Duodenal mucosa (tissue), 2 donors: ENCODE data around the gene NFKBIE.

ENCODE experiments used
- H3K27ac ChIP-seq: one replicate; pipeline ENCODE4 v1.7.0; 2013; ENCODE audit warnings: low read depth, low read length
- H3K27me3 ChIP-seq, 2 donors: one replicate each; pipeline ENCODE4 v1.7.0; 2013; ENCODE audit warnings: low read length in 2 of 2, control low read depth in 1 of 2; ENCODE audit not compliant: insufficient read depth in 2 of 2, control insufficient read depth in 1 of 2
- H3K36me3 ChIP-seq, 2 donors: one replicate each; pipeline ENCODE4 v1.7.0; 2013; ENCODE audit warnings: low read length in 2 of 2, control low read depth in 1 of 2; ENCODE audit not compliant: insufficient read depth in 2 of 2, control insufficient read depth in 1 of 2
- H3K4me1 ChIP-seq, 2 donors: one replicate each; pipeline ENCODE4 v1.7.0; 2013; ENCODE audit warnings: low read length in 2 of 2, control low read depth in 1 of 2; ENCODE audit not compliant: insufficient read depth in 2 of 2, control insufficient read depth in 1 of 2
- H3K4me3 ChIP-seq, 2 donors: one replicate each; pipeline ENCODE4 v1.7.0; 2013; ENCODE audit warnings: low read length in 2 of 2, low read depth in 1 of 2
- H3K9ac ChIP-seq, 2 donors: one replicate each; pipeline ENCODE4 v1.7.0; 2013; ENCODE audit warnings: low read length in 2 of 2, low read depth in 1 of 2
- H3K9me3 ChIP-seq, 2 donors: one replicate each; pipeline ENCODE4 v1.7.0; 2013; ENCODE audit warnings: low read length in 2 of 2, control low read depth in 1 of 2; ENCODE audit not compliant: control insufficient read depth in 1 of 2

The NFKBIE gene

DNA sequence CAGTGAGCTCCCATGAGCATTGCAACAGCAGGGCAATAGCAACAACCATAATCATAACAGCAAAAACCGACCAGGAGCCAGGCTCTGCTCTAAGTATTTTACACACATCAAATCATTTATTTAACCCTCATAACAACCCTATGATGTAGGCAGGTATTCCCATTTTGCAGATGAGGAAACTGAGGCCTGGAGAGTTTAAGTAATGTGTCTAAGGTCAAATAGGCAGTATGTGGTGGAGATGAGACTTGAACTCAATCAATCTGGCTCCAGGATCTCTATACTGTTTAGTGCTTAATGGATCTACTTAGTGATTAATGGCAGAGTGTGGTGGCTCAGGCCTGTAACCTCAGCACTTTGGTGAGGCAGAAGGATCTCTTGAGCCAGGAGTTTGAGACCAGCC lies 8.3 kb upstream of the NFKBIE start:
- H3K4me3 ChIP-seq: no peak overlapping the region
- no peak overlapping the region for H3K27ac ChIP-seq
- peaks cover 68 to 70% of the 10 kb centered on the region in 2 donors for H3K27me3 ChIP-seq
- no peak overlapping the region for H3K9ac ChIP-seq
- H3K4me1 ChIP-seq: peaks cover 0 to 3% of the 10 kb centered on the region in 2 donors
- no peaks in the 10 kb centered on the region for H3K36me3 ChIP-seq
- no peaks in the 10 kb centered on the region for H3K9me3 ChIP-seq

- H3K27me3 ChIP-seq: peaks cover 69 to 73% of the 10 kb centered on the region in 2 donors
- H3K9ac ChIP-seq: no peak overlapping the region
- H3K4me3 ChIP-seq: no peak overlapping the region
These were observed 7.7 kb upstream of the NFKBIE start for GRCh38 chr6:44272999-44273566.

GRCh38 chr6:44272529-44272928 lies 7.2 kb upstream of the NFKBIE start:
- no peak overlapping the region for H3K9ac ChIP-seq

More at GRCh38 chr6:44272999-44273566, 7.7 kb upstream of the NFKBIE start:
- Histone ChIP-seq H3K27ac (no peak overlapping the region), H3K9me3 (no peaks in the 10 kb centered on the region), H3K4me1 (peaks cover 0 to 3% of the 10 kb centered on the region in 2 donors), H3K36me3 (no peaks in the 10 kb centered on the region)

GRCh38 chr6:44271914-44272313 lies 6.6 kb upstream of the NFKBIE start:
- no peak overlapping the region for H3K4me3 ChIP-seq
- no peak overlapping the region for H3K27ac ChIP-seq
- no peaks in the 10 kb centered on the region for H3K36me3 ChIP-seq
- H3K9me3 ChIP-seq: no peaks in the 10 kb centered on the region
- no peak overlapping the region for H3K9ac ChIP-seq
- peaks cover 0 to 3% of the 10 kb centered on the region in 2 donors for H3K4me1 ChIP-seq
- peaks cover 58 to 64% of the 10 kb centered on the region in 2 donors for H3K27me3 ChIP-seq

More at GRCh38 chr6:44272529-44272928, 7.2 kb upstream of the NFKBIE start:
- Histone ChIP-seq H3K36me3 (no peaks in the 10 kb centered on the region), H3K27me3 (peaks cover 64 to 67% of the 10 kb centered on the region in 2 donors), H3K4me3 (no peak overlapping the region), H3K27ac (no peak overlapping the region), H3K9me3 (no peaks in the 10 kb centered on the region), H3K4me1 (peaks cover 0 to 3% of the 10 kb centered on the region in 2 donors)

DNA sequence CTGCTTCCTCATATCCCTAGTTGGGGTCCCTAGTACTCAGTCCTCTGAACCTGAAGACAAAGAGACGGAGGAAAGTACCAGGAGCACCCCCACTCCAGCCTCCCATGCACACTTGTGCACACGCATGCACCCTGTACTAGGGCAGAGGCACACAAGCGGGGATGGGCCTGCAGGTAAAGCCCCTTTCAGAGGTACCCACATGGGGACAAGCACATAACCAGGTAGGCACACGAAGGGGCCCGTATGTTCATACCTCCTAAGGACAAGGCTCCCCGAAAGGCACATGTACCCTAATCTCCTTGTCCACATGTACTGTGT lies 6.0 kb upstream of the NFKBIE start:
- no peaks in the 10 kb centered on the region for H3K9me3 ChIP-seq
- no peak overlapping the region for H3K9ac ChIP-seq
- peaks cover 0 to 3% of the 10 kb centered on the region in 2 donors for H3K4me1 ChIP-seq
- no peaks in the 10 kb centered on the region for H3K36me3 ChIP-seq
- no peak overlapping the region for H3K4me3 ChIP-seq
- peaks cover 52 to 58% of the 10 kb centered on the region in 2 donors for H3K27me3 ChIP-seq
- no peak overlapping the region for H3K27ac ChIP-seq

DNA sequence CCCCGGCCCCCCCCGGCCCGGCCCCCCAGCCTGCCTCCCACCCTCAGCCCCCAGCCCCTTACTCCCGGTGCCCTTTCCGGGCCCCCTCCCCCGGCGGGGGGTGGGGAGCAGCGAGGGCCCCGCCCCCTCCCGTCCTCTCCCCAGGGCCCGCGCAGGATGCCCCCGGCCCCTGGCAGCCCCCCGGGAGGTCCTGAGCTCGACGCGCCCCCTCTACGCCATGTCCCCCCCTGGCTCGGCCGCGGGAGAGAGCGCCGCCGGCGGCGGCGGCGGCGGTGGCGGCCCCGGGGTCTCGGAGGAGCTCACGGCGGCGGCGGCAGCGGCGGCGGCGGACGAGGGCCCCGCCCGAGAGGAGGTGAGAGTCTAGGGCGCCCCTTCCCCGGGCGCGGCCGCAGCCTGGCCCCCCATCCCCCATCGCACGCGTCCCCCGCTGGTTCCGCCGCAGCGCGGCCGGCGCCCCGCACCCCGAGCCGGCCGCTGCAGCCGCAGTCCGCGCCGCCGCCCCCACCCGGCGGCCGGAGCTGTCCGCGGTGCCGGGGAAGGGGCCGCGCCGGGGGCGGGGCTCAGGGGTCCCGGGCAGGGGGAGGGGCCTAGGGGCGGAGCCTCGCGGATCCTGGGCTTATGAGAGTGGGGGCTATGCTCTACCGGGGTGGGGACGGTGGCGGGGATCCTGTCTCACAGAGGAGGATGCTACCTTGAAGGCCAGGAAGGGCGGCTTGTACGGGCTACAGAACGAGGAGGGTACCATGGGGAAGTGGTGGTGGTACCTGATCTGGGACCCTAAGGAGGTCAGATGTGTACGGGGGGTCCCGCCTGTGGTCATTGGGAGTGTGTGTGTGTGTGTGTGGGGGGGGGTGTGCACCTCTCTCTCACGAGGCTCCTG lies 5.4 kb upstream of the NFKBIE start:
- H3K4me3 ChIP-seq: no peak overlapping the region
- no peaks in the 10 kb centered on the region for H3K36me3 ChIP-seq
- H3K27ac ChIP-seq: no peak overlapping the region
- H3K9ac ChIP-seq: no peak overlapping the region
- no peaks in the 10 kb centered on the region for H3K9me3 ChIP-seq
- H3K4me1 ChIP-seq: peaks cover 0 to 3% of the 10 kb centered on the region in 2 donors
- peaks cover 50 to 55% of the 10 kb centered on the region in 2 donors for H3K27me3 ChIP-seq

DNA sequence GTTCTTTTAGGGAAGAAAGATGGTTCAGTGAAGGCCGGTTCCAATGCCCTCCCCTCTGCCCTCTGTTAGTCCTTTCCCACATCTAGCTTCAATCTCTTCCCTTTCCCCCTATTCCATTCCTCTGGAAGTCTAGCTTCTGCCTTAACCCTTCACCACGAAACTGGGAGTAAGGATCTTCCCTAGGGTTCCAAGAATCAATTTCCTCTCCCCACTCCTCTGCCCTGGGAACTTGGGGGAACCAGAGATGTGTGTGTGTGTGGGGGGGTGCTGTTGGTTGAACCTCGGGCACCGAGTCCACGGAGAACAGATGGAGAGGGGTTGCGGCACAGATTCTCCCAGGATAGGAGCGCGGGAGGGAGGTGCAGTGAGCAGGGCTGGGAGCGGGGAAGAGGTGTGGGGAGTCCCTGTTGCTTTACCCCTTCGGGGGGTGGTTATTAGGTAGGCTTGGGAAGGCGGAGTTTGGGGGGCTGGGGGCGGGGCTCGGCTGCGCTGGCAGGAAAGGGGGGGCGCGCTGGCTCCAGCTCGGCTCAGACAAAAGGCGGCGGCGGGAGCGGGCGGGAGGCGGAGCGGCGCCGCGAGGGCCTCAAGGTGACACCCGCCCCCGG lies 4.7 kb upstream of the NFKBIE start, which contains the start of gene TMEM151B:
Gene TMEM151B (plus strand): TSS at position 530 of the 605 bp plus-strand sequence. CDS start 293 bp downstream, outside the sequence.
- Histone ChIP-seq H3K9me3 (no peaks in the 10 kb centered on the region), H3K27ac (no peak within 1 kb of the TSS), H3K4me3 (no peak within 1 kb of the TSS), H3K4me1 (peaks cover 0 to 3% of the 10 kb centered on the region in 2 donors), H3K36me3 (no peaks in the 10 kb centered on the region), H3K27me3 (peaks cover 43 to 50% of the 10 kb centered on the region in 2 donors), H3K9ac (no peak within 1 kb of the TSS)

GRCh38 chr6:44269178-44269920 lies 4.0 kb upstream of the NFKBIE start:
- Histone ChIP-seq H3K27ac (no peak overlapping the region), H3K9ac (no peak overlapping the region), H3K9me3 (no peaks in the 10 kb centered on the region), H3K4me3 (no peak overlapping the region), H3K4me1 (peaks cover 4 to 6% of the 10 kb centered on the region in 2 donors), H3K36me3 (no peaks in the 10 kb centered on the region), H3K27me3 (peaks cover 43 to 50% of the 10 kb centered on the region in 2 donors)

- peaks cover 15 to 18% of the 10 kb centered on the region in 2 donors for H3K4me1 ChIP-seq
- H3K9ac ChIP-seq: no peak overlapping the region
- no peaks in the 10 kb centered on the region for H3K9me3 ChIP-seq
- H3K4me3 ChIP-seq: no peak overlapping the region
- no peak overlapping the region for H3K27ac ChIP-seq
- H3K27me3 ChIP-seq: peaks cover 35 to 43% of the 10 kb centered on the region in 2 donors
- no peaks in the 10 kb centered on the region for H3K36me3 ChIP-seq
These were observed 2.8 kb upstream of the NFKBIE start for GRCh38 chr6:44268095-44268628.
